Upper lobe of left lung (tissue), 4 donors: ENCODE measurements around the gene ENOX1.

Experiments used
- CTCF ChIP-seq, 6 experiments: fragments of 450-650 bp in 4 of 6; fragments of 200-600 bp in 2 of 6; sonication (generic) in 2 of 6; IDR thresholded peaks; one replicate each; pipeline ENCODE4 v1.5.1; 2016 to 2019; ENCODE audit warnings: antibody characterized with exemption in 6 of 6
- EP300 ChIP-seq, 4 donors: sonication (generic); formaldehyde crosslinking; IDR thresholded peaks; one replicate each; pipeline ENCODE4 v1.5.1; 2017; ENCODE audit warnings: antibody characterized with exemption in 4 of 4, control low read depth in 2 of 4
- POLR2A ChIP-seq, 4 donors: fragments of 450-650 bp; IDR thresholded peaks; one replicate each; pipeline ENCODE4 v1.5.1; 2016 to 2017; ENCODE audit warnings: antibody characterized with exemption in 4 of 4, mild to moderate bottlenecking in 2 of 4
- POLR2AphosphoS5 ChIP-seq, 2 donors: sonication (generic); formaldehyde crosslinking; IDR thresholded peaks; one replicate each; pipeline ENCODE4 v1.5.1; 2017; ENCODE audit warnings: antibody characterized with exemption in 2 of 2

GRCh38 chr13:43251961-43252360 is 534.8 kb downstream of the ENOX1 start:
- TF ChIP-seq CTCF (IDR thresholded peaks at IDR 0.05), result no peak
- TF ChIP-seq POLR2A (IDR thresholded peaks at IDR 0.05), result no peak
- no peak for TF ChIP-seq POLR2AphosphoS5 (IDR thresholded peaks at IDR 0.05)
- no peak for TF ChIP-seq EP300 (IDR thresholded peaks at IDR 0.05)
